GM23338 (cell line): ENCODE results near the gene RAB8B.

ENCODE experiments used
- CTCF ChIP-seq, 2 experiments: fragments of 200-600 bp in 1 of 2; sonication (generic) in 1 of 2; conservative IDR thresholded peaks; 2 replicates each; pipeline versions ENCODE4 v1.5.1 to v1.6.1; 2016 to 2017; ENCODE audit warnings: antibody characterized with exemption in 2 of 2, low read depth in 2 of 2, mild to moderate bottlenecking in 2 of 2, moderate library complexity in 1 of 2
- ETS1 ChIP-seq: IDR thresholded peaks from 2 replicates; pipeline ENCODE4 v1.6.1; 2016; ENCODE audit warnings: antibody characterized with exemption
- EZH2 ChIP-seq: fragments of 200-600 bp; sonication (generic); IDR thresholded peaks from one replicate; pipeline ENCODE4 v1.8.0; 2017; ENCODE audit warnings: antibody characterized with exemption, mild to moderate bottlenecking, low read depth; ENCODE audit not compliant: unreplicated experiment
- EZH2phosphoT487 ChIP-seq: fragments of 200-600 bp; sonication (generic); IDR thresholded peaks from one replicate; pipeline ENCODE4 v1.8.1; 2018; ENCODE audit warnings: antibody characterized with exemption; ENCODE audit not compliant: unreplicated experiment
- JUNB ChIP-seq: IDR thresholded peaks from one replicate; pipeline ENCODE4 v1.6.1; 2016; ENCODE audit warnings: antibody characterized with exemption; ENCODE audit not compliant: unreplicated experiment
- POLR2AphosphoS5 ChIP-seq: IDR thresholded peaks from 2 replicates; pipeline ENCODE4 v1.6.1; 2016; ENCODE audit warnings: antibody characterized with exemption, low read depth
- REST ChIP-seq: IDR thresholded peaks from one replicate; pipeline ENCODE4 v1.6.1; 2018; ENCODE audit warnings: antibody characterized with exemption; ENCODE audit not compliant: unreplicated experiment

GRCh38 chr15:63169788-63170187 lies 19.6 kb upstream of the RAB8B start:
- TF ChIP-seq CTCF (conservative IDR thresholded peaks at IDR 0.05; ENCODE audit: low read depth in 2 of 2): no peak
- TF ChIP-seq EZH2: no peak
- TF ChIP-seq REST: no peak
- no peak for TF ChIP-seq ETS1
- TF ChIP-seq EZH2phosphoT487: no peak
- no peak for TF ChIP-seq JUNB
- TF ChIP-seq POLR2AphosphoS5: no peak
